ENCODE data around the gene TAF11L10. TPM values are rescaled to one million over a fixed set of nuclear protein-coding genes. Genes with fewer than 3 reads are reported as not detected.
"Not testable (repeated sequence)": the region's sequence is repeated elsewhere in the genome, so short reads cannot be mapped to it uniquely, and the experiment has no call there.

The TAF11L10 gene
- total RNA-seq, 2 experiments from 2014 or later, result not detected

GRCh38 chr5:17614872-17615605 is 17.4 kb upstream of the TAF11L10 start:
- H3K27me3 Mint-ChIP-seq, result no peaks in the 10 kb centered on the region
- intact Hi-C loops (cut with micrococcal nuclease), result no loop called here
- no peak for TF ChIP-seq CTCF (IDR thresholded peaks at IDR 0.05)
- no peaks in the 10 kb centered on the region for H3K36me3 Mint-ChIP-seq (ENCODE audit: low read depth)
- ATAC-seq (no peak), DNase-seq (no peak)
- no peak overlapping the region for H3K4me3 Mint-ChIP-seq
- ChIA-PET CTCF (no interaction called here), POLR2A (no interaction called here)
- peaks cover 3% of the 10 kb centered on the region for H3K9me3 Mint-ChIP-seq
- no peak overlapping the region for H3K27ac Mint-ChIP-seq
- no peaks in the 10 kb centered on the region for H3K4me1 Mint-ChIP-seq (ENCODE audit: low read depth)

- H3K4me3 Mint-ChIP-seq; CTCF ChIA-PET; ATAC-seq; intact Hi-C loops (cut with micrococcal nuclease); H3K36me3 Mint-ChIP-seq (ENCODE audit: low read depth); H3K4me1 Mint-ChIP-seq (ENCODE audit: low read depth); H3K9me3 Mint-ChIP-seq; DNase-seq; H3K27ac Mint-ChIP-seq; H3K27me3 Mint-ChIP-seq; POLR2A ChIA-PET: not testable (repeated sequence)
Measured at GRCh38 chr5:17610092-17610491, 12.5 kb upstream of the TAF11L10 start, which contains the start of gene TAF11L12. Gene TAF11L12, plus strand, starts transcription at chr5:17610392.

GRCh38 chr5:17607461-17607860 is 9.8 kb upstream of the TAF11L10 start:
- CTCF ChIA-PET; POLR2A ChIA-PET; H3K27ac Mint-ChIP-seq; H3K9me3 Mint-ChIP-seq; intact Hi-C loops (cut with micrococcal nuclease); H3K36me3 Mint-ChIP-seq (ENCODE audit: low read depth); H3K4me1 Mint-ChIP-seq (ENCODE audit: low read depth); DNase-seq; ATAC-seq; H3K27me3 Mint-ChIP-seq; H3K4me3 Mint-ChIP-seq: not testable (repeated sequence)

- Mint-ChIP-seq H3K27ac (no peak overlapping the region), H3K27me3 (no peaks in the 10 kb centered on the region), H3K9me3 (peaks cover 10% of the 10 kb centered on the region), H3K36me3 (ENCODE audit: low read depth) (no peaks in the 10 kb centered on the region), H3K4me3 (no peak overlapping the region), H3K4me1 (ENCODE audit: low read depth) (no peaks in the 10 kb centered on the region)
- TF ChIP-seq CTCF (IDR thresholded peaks at IDR 0.05), result no peak
- ChIA-PET CTCF (no interaction called here), POLR2A (no interaction called here)
- ATAC-seq (no peak), DNase-seq (no peak)
- intact Hi-C loops (cut with micrococcal nuclease), result no loop called here
Measured at GRCh38 chr5:17604951-17605350, 7.3 kb upstream of the TAF11L10 start.

GRCh38 chr5:17603880-17604279 is 6.3 kb upstream of the TAF11L10 start, which contains the start of gene TAF11L11:
Gene TAF11L11, plus strand, starts transcription at chr5:17604183.
- CTCF ChIA-PET; H3K4me1 Mint-ChIP-seq (ENCODE audit: low read depth); DNase-seq; POLR2A ChIA-PET; H3K27me3 Mint-ChIP-seq; H3K36me3 Mint-ChIP-seq (ENCODE audit: low read depth); ATAC-seq; intact Hi-C loops (cut with micrococcal nuclease); H3K27ac Mint-ChIP-seq; H3K4me3 Mint-ChIP-seq: not testable (repeated sequence)
- H3K9me3 Mint-ChIP-seq, result peaks cover 12% of the 10 kb centered on the region

GRCh38 chr5:17594255-17594654 is 3.4 kb downstream of the TAF11L10 start, which contains the start of gene TAF11L9:
Gene TAF11L9, minus strand, starts transcription at chr5:17594394.
- H3K4me1 Mint-ChIP-seq (ENCODE audit: low read depth); POLR2A ChIA-PET; H3K36me3 Mint-ChIP-seq (ENCODE audit: low read depth); H3K27me3 Mint-ChIP-seq; H3K27ac Mint-ChIP-seq; H3K4me3 Mint-ChIP-seq; H3K9me3 Mint-ChIP-seq; ATAC-seq; CTCF ChIA-PET; DNase-seq; intact Hi-C loops (cut with micrococcal nuclease): not testable (repeated sequence)

GRCh38 chr5:17590860-17591259 is 6.8 kb downstream of the TAF11L10 start, which contains the start of gene TAF11L8:
Gene TAF11L8, minus strand, starts transcription at chr5:17590960.
- H3K27ac Mint-ChIP-seq; H3K36me3 Mint-ChIP-seq (ENCODE audit: low read depth); H3K4me1 Mint-ChIP-seq (ENCODE audit: low read depth); CTCF ChIA-PET; ATAC-seq; DNase-seq; POLR2A ChIA-PET; H3K4me3 Mint-ChIP-seq; H3K9me3 Mint-ChIP-seq; intact Hi-C loops (cut with micrococcal nuclease); H3K27me3 Mint-ChIP-seq: not testable (repeated sequence)

- POLR2A ChIA-PET; H3K9me3 Mint-ChIP-seq; CTCF ChIA-PET; DNase-seq; H3K4me1 Mint-ChIP-seq (ENCODE audit: low read depth); H3K27ac Mint-ChIP-seq; H3K27me3 Mint-ChIP-seq; intact Hi-C loops (cut with micrococcal nuclease); H3K4me3 Mint-ChIP-seq; H3K36me3 Mint-ChIP-seq (ENCODE audit: low read depth); ATAC-seq: not testable (repeated sequence)
Measured at GRCh38 chr5:17585658-17586057, 12.0 kb downstream of the TAF11L10 start, which contains the start of gene TAF11L7. Gene TAF11L7, minus strand, starts transcription at chr5:17585758.
